Activated CD4-positive, alpha-beta T cell treated with anti-CD3 and anti-CD28 coated beads for 36 hours (primary cell): Measurements from ENCODE around the gene TEC. TPM values are rescaled to one million over a fixed set of nuclear protein-coding genes. Genes with fewer than 3 reads are reported as not detected.

Source experiments
- ATAC-seq: fragments of 200-7000 bp; cut with Tn5 transposase; one replicate; pipeline ENCODE4 v1.10.0; 2021; ENCODE audit warnings: mild to moderate bottlenecking, moderate library complexity
- CTCF ChIA-PET: fragments of 350-600 bp; sonication (Branson Sonifier 250); formaldehyde crosslinking; loops from one replicate; lab custom pipeline; 2021; ENCODE audit warnings: antibody characterized with exemption; lab: Charles Lee
- POLR2A ChIA-PET: fragments of 350-600 bp; sonication (Branson Sonifier 250); formaldehyde crosslinking; loops from one replicate; lab custom pipeline; 2021; ENCODE audit warnings: antibody characterized with exemption, inconsistent platforms; lab: Charles Lee
- DNase-seq: peaks from one replicate; pipeline ENCODE4 v3.0.0-alpha.2; 2020
- H3K27ac Mint-ChIP-seq: one replicate; pipeline ENCODE4 v1.8.0; 2021; ENCODE audit warnings: mixed read lengths
- H3K27me3 Mint-ChIP-seq: one replicate; pipeline ENCODE4 v1.8.0; 2021; ENCODE audit warnings: mixed read lengths
- H3K36me3 Mint-ChIP-seq: one replicate; pipeline ENCODE4 v1.8.0; 2021; ENCODE audit warnings: low read depth, mixed read lengths
- H3K4me1 Mint-ChIP-seq: one replicate; pipeline ENCODE4 v1.8.0; 2021; ENCODE audit warnings: mixed read lengths
- H3K4me3 Mint-ChIP-seq: one replicate; pipeline ENCODE4 v1.8.0; 2021; ENCODE audit warnings: mild to moderate bottlenecking, moderate library complexity, mixed read lengths
- H3K9me3 Mint-ChIP-seq: one replicate; pipeline ENCODE4 v1.8.0; 2021; ENCODE audit warnings: low read depth, mixed read lengths
- intact Hi-C, 2 experiments: fragments of 100-400 bp; cut with DNase I in 1 of 2; cut with micrococcal nuclease in 1 of 2; formaldehyde crosslinking; loops; one replicate each; pipeline versions ENCODE4 v1.14.2 to v1.15.1; 2022 to 2024; cut with DNase I, micrococcal nuclease
- total RNA-seq, 2 experiments: library from RNA; stranded (reverse); gene quantifications; one replicate each; pipeline ENCODE4 v1.2.3, GENCODE V29; 2021

TEC gene
- total RNA-seq, 2 experiments from 2014 or later: 3.5 to 4.3 TPM

- POLR2A ChIA-PET: no interaction called here
- H3K27ac Mint-ChIP-seq: no peak overlapping the region
- H3K27me3 Mint-ChIP-seq: no peaks in the 10 kb centered on the region
- no peak overlapping the region for H3K4me3 Mint-ChIP-seq
- H3K4me1 Mint-ChIP-seq: peaks cover 60% of the 10 kb centered on the region
- no peaks in the 10 kb centered on the region for H3K9me3 Mint-ChIP-seq
- intact Hi-C loops: no loop called here
- DNase-seq: no peak
- CTCF ChIA-PET: interaction anchor here (1.4 to 1.6 kb wide), 2 partner anchors 12 to 18 kb away, joined by 4 to 6 read pairs; no protein-coding TSS in a partner anchor
- H3K36me3 Mint-ChIP-seq: peaks cover 6% of the 10 kb centered on the region
- ATAC-seq: no peak
Measured at GRCh38 chr4:48121180-48121579, 148.5 kb downstream of the TEC start.

GRCh38 chr4:48120132-48120531 lies 149.5 kb downstream of the TEC start:
- DNase-seq: no peak
- intact Hi-C loops: no loop called here
- ChIA-PET POLR2A (no interaction called here), CTCF (interaction anchor here (0.7 to 1.6 kb wide), 4 partner anchors 11 to 314 kb away, joined by 3 to 6 read pairs (median 4); no protein-coding TSS in a partner anchor)
- Mint-ChIP-seq H3K4me3 (no peak overlapping the region), H3K27me3 (no peaks in the 10 kb centered on the region), H3K4me1 (peaks cover 54% of the 10 kb centered on the region), H3K27ac (no peak overlapping the region), H3K9me3 (no peaks in the 10 kb centered on the region), H3K36me3 (peaks cover 6% of the 10 kb centered on the region)
- ATAC-seq: no peak

GRCh38 chr4:48119646-48120045 lies 150.0 kb downstream of the TEC start:
- intact Hi-C loops: no loop called here
- peaks cover 51% of the 10 kb centered on the region for H3K4me1 Mint-ChIP-seq
- peaks cover 8% of the 10 kb centered on the region for H3K36me3 Mint-ChIP-seq
- H3K4me3 Mint-ChIP-seq: no peak overlapping the region
- ATAC-seq (no peak), DNase-seq (no peak)
- ChIA-PET POLR2A (no interaction called here), CTCF (interaction anchor here (0.7 to 3.7 kb wide), 4 partner anchors 10 to 194 kb away, joined by 3 to 16 read pairs (median 5); no protein-coding TSS in a partner anchor)
- H3K9me3 Mint-ChIP-seq: no peaks in the 10 kb centered on the region
- no peaks in the 10 kb centered on the region for H3K27me3 Mint-ChIP-seq
- H3K27ac Mint-ChIP-seq: peak overlapping the region; percentile 23

- peaks cover 50% of the 10 kb centered on the region for H3K4me1 Mint-ChIP-seq
- ChIA-PET CTCF (interaction anchor here (0.6 to 3.7 kb wide), 5 partner anchors 9 to 31 kb away, joined by 3 to 16 read pairs (median 10); no protein-coding TSS in a partner anchor), POLR2A (no interaction called here)
- H3K36me3 Mint-ChIP-seq: peaks cover 13% of the 10 kb centered on the region
- DNase-seq (no peak), ATAC-seq (no peak)
- intact Hi-C loops: no loop called here
- H3K27me3 Mint-ChIP-seq: no peaks in the 10 kb centered on the region
- H3K9me3 Mint-ChIP-seq: no peaks in the 10 kb centered on the region
- no peak overlapping the region for H3K4me3 Mint-ChIP-seq
- peak overlapping the region; percentile 45 for H3K27ac Mint-ChIP-seq
Measured at GRCh38 chr4:48118081-48118480, 151.6 kb downstream of the TEC start.

- Mint-ChIP-seq H3K36me3 (peaks cover 23% of the 10 kb centered on the region), H3K4me1 (peaks cover 63% of the 10 kb centered on the region), H3K27me3 (no peaks in the 10 kb centered on the region), H3K27ac (peak overlapping the region; percentile 43), H3K4me3 (no peak overlapping the region), H3K9me3 (no peaks in the 10 kb centered on the region)
- DNase-seq (no peak), ATAC-seq (no peak)
- ChIA-PET POLR2A (no interaction called here), CTCF (interaction anchor here (2.2 to 3.7 kb wide), 3 partner anchors 11 to 14 kb away, joined by 7 to 16 read pairs (median 10); no protein-coding TSS in a partner anchor)
- intact Hi-C loops: no loop called here
Measured at GRCh38 chr4:48116582-48116981, 153.1 kb downstream of the TEC start.

- POLR2A ChIA-PET: no interaction called here
- no peaks in the 10 kb centered on the region for H3K27me3 Mint-ChIP-seq
- ATAC-seq (no peak), DNase-seq (no peak)
- H3K36me3 Mint-ChIP-seq: peaks cover 24% of the 10 kb centered on the region
- no peaks in the 10 kb centered on the region for H3K9me3 Mint-ChIP-seq
- no peak overlapping the region for H3K4me3 Mint-ChIP-seq
- intact Hi-C loops: no loop called here
- peak overlapping the region; percentile 77 for H3K27ac Mint-ChIP-seq
- CTCF ChIA-PET: interaction anchor here (0.7 to 2.4 kb wide), 3 partner anchors 13 to 322 kb away, joined by 6 to 9 read pairs (median 6); no protein-coding TSS in a partner anchor
- H3K4me1 Mint-ChIP-seq: peaks cover 72% of the 10 kb centered on the region
Measured at GRCh38 chr4:48114412-48114811, 155.2 kb downstream of the TEC start.

GRCh38 chr4:48112017-48112667 lies 157.5 kb downstream of the TEC start:
- Mint-ChIP-seq H3K27me3 (no peaks in the 10 kb centered on the region), H3K4me3 (peak overlapping the region; percentile 33), H3K36me3 (peaks cover 24% of the 10 kb centered on the region), H3K4me1 (peaks cover 57% of the 10 kb centered on the region), H3K9me3 (no peaks in the 10 kb centered on the region), H3K27ac (peak overlapping the region; percentile 63)
- ChIA-PET POLR2A (no interaction called here), CTCF (interaction anchor here (0.6 to 1.8 kb wide), 2 partner anchors 26 to 47 kb away, joined by 3 to 4 read pairs; no protein-coding TSS in a partner anchor)
- ATAC-seq (no peak), DNase-seq (peak; percentile 38)
- intact Hi-C loops: no loop called here

GRCh38 chr4:48110452-48110978 lies 159.1 kb downstream of the TEC start:
- CTCF ChIA-PET: interaction anchor here (1.1 to 3.3 kb wide), 10 partner anchors 10 to 92 kb away, joined by 3 to 41 read pairs (median 10); no protein-coding TSS in a partner anchor
- ATAC-seq (no peak), DNase-seq (no peak)
- Mint-ChIP-seq H3K4me1 (peaks cover 60% of the 10 kb centered on the region), H3K9me3 (no peaks in the 10 kb centered on the region), H3K27me3 (no peaks in the 10 kb centered on the region), H3K27ac (peak overlapping the region; percentile 42), H3K36me3 (peaks cover 27% of the 10 kb centered on the region), H3K4me3 (no peak overlapping the region)
- intact Hi-C loops: no loop called here
- POLR2A ChIA-PET: no interaction called here

GRCh38 chr4:48109413-48110263 lies 160.0 kb downstream of the TEC start:
- no peaks in the 10 kb centered on the region for H3K27me3 Mint-ChIP-seq
- H3K4me1 Mint-ChIP-seq: peaks cover 61% of the 10 kb centered on the region
- intact Hi-C loops: loop anchor here (1.0 to 10.0 kb wide), 3 partner anchors 32 to 275 kb away; partner anchors contain the start of gene CORIN (in 1 of the 2)
- peak; percentile 86 for ATAC-seq
- H3K4me3 Mint-ChIP-seq: no peak overlapping the region
- H3K9me3 Mint-ChIP-seq: no peaks in the 10 kb centered on the region
- CTCF ChIA-PET: interaction anchor here (0.6 to 3.6 kb wide), 24 partner anchors 8 to 730 kb away, joined by 3 to 41 read pairs (median 4); no protein-coding TSS in a partner anchor
- peak overlapping the region; percentile 65 for H3K27ac Mint-ChIP-seq
- peaks cover 24% of the 10 kb centered on the region for H3K36me3 Mint-ChIP-seq
- POLR2A ChIA-PET: interaction anchor here (0.7 to 1.0 kb wide), 2 partner anchors 15 to 213 kb away, joined by 3 to 4 read pairs; no protein-coding TSS in a partner anchor
- no peak for DNase-seq

- intact Hi-C loops: loop anchor here (1.0 to 10.0 kb wide), 3 partner anchors 33 to 274 kb away; partner anchors contain the start of gene CORIN (in 1 of the 2)
- POLR2A ChIA-PET: interaction anchor here (0.6 to 1.0 kb wide), 2 partner anchors 16 to 386 kb away, joined by 3 to 4 read pairs; no protein-coding TSS in a partner anchor
- Mint-ChIP-seq H3K4me1 (peaks cover 55% of the 10 kb centered on the region), H3K9me3 (no peaks in the 10 kb centered on the region), H3K36me3 (peaks cover 28% of the 10 kb centered on the region), H3K27ac (no peak overlapping the region), H3K4me3 (no peak overlapping the region), H3K27me3 (no peaks in the 10 kb centered on the region)
- no peak for DNase-seq
- ATAC-seq: no peak
- CTCF ChIA-PET: interaction anchor here (0.7 to 3.6 kb wide), 20 partner anchors 9 to 328 kb away, joined by 3 to 41 read pairs (median 4); no protein-coding TSS in a partner anchor
Measured at GRCh38 chr4:48108309-48109073, 161.1 kb downstream of the TEC start.
